ENCODE results near the gene MUC22.
A peak's percentile ranks its signal among the peaks of the same experiment; 100 is the strongest.

MUC22 gene

DNA sequence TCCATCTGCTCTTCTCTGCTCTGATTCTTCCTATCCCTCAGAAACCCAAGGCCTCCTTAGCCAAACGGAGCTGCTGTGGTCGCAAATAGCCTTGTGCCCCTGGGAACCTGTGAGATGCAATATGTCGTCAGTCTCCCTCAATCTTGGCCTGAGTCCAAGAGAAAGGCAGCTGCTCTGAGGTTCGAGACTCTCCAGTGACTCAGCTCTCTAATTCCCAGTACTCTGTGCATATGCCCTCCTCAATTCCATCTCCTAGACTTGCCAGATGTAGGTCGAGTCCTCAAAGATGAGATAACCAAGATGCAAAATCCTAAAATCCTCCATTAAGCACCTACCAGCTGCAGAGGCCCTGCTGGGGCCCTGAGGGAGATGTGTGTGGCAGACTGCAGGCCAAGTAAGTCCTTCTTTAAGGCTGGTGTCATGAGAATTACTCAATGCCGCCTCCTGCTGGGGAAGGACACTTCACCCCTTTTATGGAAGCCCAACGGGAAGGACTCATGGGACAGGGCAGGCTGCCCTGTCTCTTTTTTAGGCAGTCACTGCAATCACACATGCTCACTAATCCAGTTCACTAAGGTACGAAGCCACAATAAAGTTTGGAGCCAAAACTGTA is 73.6 kb downstream of the MUC22 start:
- DNase-seq: peak; percentile 31
